GM23248 (cell line): ENCODE results near the gene UBC. TPM values are rescaled to one million over a fixed set of nuclear protein-coding genes. Genes with fewer than 3 reads are reported as not detected.

ENCODE experiments used
- DNase-seq: peaks from one replicate; pipeline ENCODE4 v3.0.0-alpha.2; 2015
- H2AFZ ChIP-seq: fragments of 200-600 bp; sonication (generic); 2 replicates; pipeline ENCODE4 v1.6.1; 2016; ENCODE audit warnings: antibody characterized with exemption
- H3F3A ChIP-seq: fragments of 200-600 bp; sonication (generic); 2 replicates; pipeline ENCODE4 v1.6.1; 2016; ENCODE audit warnings: mild to moderate bottlenecking, antibody characterized with exemption, mixed run types; ENCODE audit not compliant: insufficient read depth
- H3K27ac ChIP-seq: fragments of 200-600 bp; sonication (generic); 2 replicates; pipeline ENCODE4 v1.5.1; 2016; ENCODE audit warnings: mild to moderate bottlenecking
- H3K27me3 ChIP-seq: fragments of 200-600 bp; sonication (generic); replicated peaks from 2 replicates; pipeline ENCODE4 v1.6.1; 2016; ENCODE audit warnings: mild to moderate bottlenecking; ENCODE audit not compliant: insufficient read depth
- H3K36me3 ChIP-seq: fragments of 200-600 bp; sonication (generic); 2 replicates; pipeline ENCODE4 v1.6.1; 2016; ENCODE audit warnings: low read depth, mild to moderate bottlenecking
- H3K4me1 ChIP-seq: fragments of 200-600 bp; sonication (generic); 2 replicates; pipeline ENCODE4 v1.6.1; 2016; ENCODE audit warnings: mild to moderate bottlenecking; ENCODE audit not compliant: insufficient read depth
- H3K4me2 ChIP-seq: fragments of 200-600 bp; sonication (generic); one replicate; pipeline ENCODE4 v1.6.1; 2016; ENCODE audit warnings: mild to moderate bottlenecking; ENCODE audit not compliant: unreplicated experiment
- H3K4me3 ChIP-seq: fragments of 200-600 bp; sonication (generic); 2 replicates; pipeline ENCODE4 v1.5.1; 2016; ENCODE audit warnings: mild to moderate bottlenecking
- H3K79me2 ChIP-seq: fragments of 200-600 bp; sonication (generic); 2 replicates; pipeline ENCODE4 v1.6.1; 2016; ENCODE audit warnings: mild to moderate bottlenecking; ENCODE audit not compliant: insufficient read depth
- H3K9ac ChIP-seq: fragments of 200-600 bp; sonication (generic); 2 replicates; pipeline ENCODE4 v1.6.1; 2016; ENCODE audit warnings: mild to moderate bottlenecking
- H3K9me2 ChIP-seq: fragments of 200-600 bp; sonication (generic); 2 replicates; pipeline ENCODE4 v1.6.1; 2016; ENCODE audit warnings: mixed run types, mild to moderate bottlenecking, moderate library complexity; ENCODE audit not compliant: insufficient read depth
- H3K9me3 ChIP-seq: fragments of 200-600 bp; sonication (generic); one replicate; pipeline ENCODE4 v1.6.1; 2017; ENCODE audit warnings: low read depth
- H4K20me1 ChIP-seq: fragments of 200-600 bp; sonication (generic); 2 replicates; pipeline ENCODE4 v1.6.0; 2016; ENCODE audit not compliant: insufficient read depth
- EZH2 ChIP-seq: fragments of 200-600 bp; sonication (generic); IDR thresholded peaks from 2 replicates; pipeline ENCODE4 v1.6.1; 2018; ENCODE audit warnings: antibody characterized with exemption, mild to moderate bottlenecking; ENCODE audit not compliant: insufficient read depth, poor library complexity, severe bottlenecking
- EZH2phosphoT487 ChIP-seq: fragments of 200-600 bp; sonication (generic); IDR thresholded peaks from 2 replicates; pipeline ENCODE4 v1.6.1; 2018; ENCODE audit warnings: antibody characterized with exemption, moderate library complexity, mild to moderate bottlenecking, low read depth; ENCODE audit not compliant: insufficient read depth
- WGBS, 2 experiments: methylation state at CpG; one replicate each; pipeline ENCODE4 v1.1.6; 2015 to 2017; ENCODE audit warnings: low lambda C conversion rate in 2 of 2, low coverage in 1 of 2; ENCODE audit errors: missing lambda C conversion rate in 2 of 2; 5-methylcytosine and 5-hydroxymethylcytosine counted together
- in situ Hi-C: fragments of 300-500 bp; cut with MboI; formaldehyde crosslinking; loops from 2 replicates; pipeline ENCODE4 v1.15.0; 2020
- polyA plus RNA-seq: library from polyadenylated mRNA; unstranded; fragments of >200 nt; fragmentation: Nextera tagmentation; extraction: Ambion mirVana; gene quantifications from 2 replicates; pipeline ENCODE4 v1.2.1, GENCODE V29; 2016
- total RNA-seq: library from RNA; depleted of rRNA; stranded (reverse); fragments of >200 nt; shearing (Covaris generic); gene quantifications from 2 replicates; pipeline ENCODE4 v1.2.3, GENCODE V29; 2014

Gene UBC
- total and polyA plus RNA-seq, 2 experiments from 2014 or later = 1,490 to 1,496 TPM

GRCh38 chr12:124949779-124950728 lies 35.6 kb upstream of the UBC start:
- no peak overlapping the region for H3K4me3 ChIP-seq
- 95 to 96% methylated on average over 27 to 47 of the region's 47 CpGs for WGBS, 2 experiments
- in situ Hi-C loops = no loop called here

GRCh38 chr12:124949066-124949465 lies 34.6 kb upstream of the UBC start:
- DNase-seq = no peak
- TF ChIP-seq EZH2phosphoT487 (no peak), EZH2 (no peak)
- Histone ChIP-seq H3K9ac (no peak overlapping the region), H3K4me3 (no peak overlapping the region), H3K79me2 (no peaks in the 10 kb centered on the region), H2AFZ (no peak overlapping the region), H4K20me1 (no peaks in the 10 kb centered on the region), H3F3A (no peaks in the 10 kb centered on the region), H3K4me1 (no peaks in the 10 kb centered on the region), H3K27ac (no peak overlapping the region), H3K4me2 (no peak overlapping the region), H3K36me3 (no peaks in the 10 kb centered on the region), H3K27me3 (no peaks in the 10 kb centered on the region), H3K9me3 (no peaks in the 10 kb centered on the region), H3K9me2 (no peaks in the 10 kb centered on the region)
- in situ Hi-C loops = no loop called here
- 89 to 92% methylated on average over 8 to 11 of the region's 12 CpGs for WGBS, 2 experiments

More at GRCh38 chr12:124949779-124950728, 35.6 kb upstream of the UBC start:
- DNase-seq = no peak
- Histone ChIP-seq H3K4me2 (no peak overlapping the region), H3K36me3 (no peaks in the 10 kb centered on the region; the same call in 1 of the 2 replicates), H3K79me2 (no peaks in the 10 kb centered on the region), H3K27ac (no peak overlapping the region), H3K27me3 (no peaks in the 10 kb centered on the region), H3K9me2 (no peaks in the 10 kb centered on the region), H2AFZ (no peak overlapping the region), H3K4me1 (no peaks in the 10 kb centered on the region), H3K9ac (no peak overlapping the region), H3K9me3 (no peaks in the 10 kb centered on the region), H3F3A (no peaks in the 10 kb centered on the region), H4K20me1 (no peaks in the 10 kb centered on the region)
- no peak for TF ChIP-seq EZH2
- no peak for TF ChIP-seq EZH2phosphoT487

- DNase-seq = no peak
- no peak overlapping the region for H3K9ac ChIP-seq
- no peaks in the 10 kb centered on the region for H3K9me3 ChIP-seq
- no peak overlapping the region for H2AFZ ChIP-seq
- H3K9me2 ChIP-seq = no peaks in the 10 kb centered on the region
- WGBS, 2 experiments = 94% methylated on average over 20 of the region's 20 CpGs
- no peaks in the 10 kb centered on the region for H3K79me2 ChIP-seq
- H3K4me3 ChIP-seq = no peak overlapping the region
- TF ChIP-seq EZH2 (no peak), EZH2phosphoT487 (no peak)
- H3K4me2 ChIP-seq = no peak overlapping the region
- no peaks in the 10 kb centered on the region for H3F3A ChIP-seq
- no peaks in the 10 kb centered on the region for H3K4me1 ChIP-seq
- in situ Hi-C loops = no loop called here
- no peaks in the 10 kb centered on the region for H3K36me3 ChIP-seq
- H3K27ac ChIP-seq = no peak overlapping the region
- no peaks in the 10 kb centered on the region for H4K20me1 ChIP-seq
- H3K27me3 ChIP-seq = no peaks in the 10 kb centered on the region
These were observed 33.3 kb upstream of the UBC start for GRCh38 chr12:124947561-124948398.

GRCh38 chr12:124947013-124947412 lies 32.6 kb upstream of the UBC start:
- 93 to 97% methylated on average over 9 to 11 of the region's 11 CpGs for WGBS, 2 experiments
- Histone ChIP-seq H3K9me3 (no peaks in the 10 kb centered on the region), H3K27ac (no peak overlapping the region), H3K9ac (no peak overlapping the region), H3K4me1 (no peaks in the 10 kb centered on the region), H3K79me2 (no peaks in the 10 kb centered on the region), H3K27me3 (no peaks in the 10 kb centered on the region), H3K9me2 (no peaks in the 10 kb centered on the region), H3K36me3 (no peaks in the 10 kb centered on the region), H3K4me3 (no peak overlapping the region), H2AFZ (no peak overlapping the region), H4K20me1 (no peaks in the 10 kb centered on the region), H3K4me2 (no peak overlapping the region), H3F3A (peaks cover 1% of the 10 kb centered on the region; the same call in 1 of the 2 replicates)
- TF ChIP-seq EZH2 = no peak
- TF ChIP-seq EZH2phosphoT487 = no peak
- in situ Hi-C loops = no loop called here
- DNase-seq = no peak
